ENCODE data around the gene WDR62.

DNA sequence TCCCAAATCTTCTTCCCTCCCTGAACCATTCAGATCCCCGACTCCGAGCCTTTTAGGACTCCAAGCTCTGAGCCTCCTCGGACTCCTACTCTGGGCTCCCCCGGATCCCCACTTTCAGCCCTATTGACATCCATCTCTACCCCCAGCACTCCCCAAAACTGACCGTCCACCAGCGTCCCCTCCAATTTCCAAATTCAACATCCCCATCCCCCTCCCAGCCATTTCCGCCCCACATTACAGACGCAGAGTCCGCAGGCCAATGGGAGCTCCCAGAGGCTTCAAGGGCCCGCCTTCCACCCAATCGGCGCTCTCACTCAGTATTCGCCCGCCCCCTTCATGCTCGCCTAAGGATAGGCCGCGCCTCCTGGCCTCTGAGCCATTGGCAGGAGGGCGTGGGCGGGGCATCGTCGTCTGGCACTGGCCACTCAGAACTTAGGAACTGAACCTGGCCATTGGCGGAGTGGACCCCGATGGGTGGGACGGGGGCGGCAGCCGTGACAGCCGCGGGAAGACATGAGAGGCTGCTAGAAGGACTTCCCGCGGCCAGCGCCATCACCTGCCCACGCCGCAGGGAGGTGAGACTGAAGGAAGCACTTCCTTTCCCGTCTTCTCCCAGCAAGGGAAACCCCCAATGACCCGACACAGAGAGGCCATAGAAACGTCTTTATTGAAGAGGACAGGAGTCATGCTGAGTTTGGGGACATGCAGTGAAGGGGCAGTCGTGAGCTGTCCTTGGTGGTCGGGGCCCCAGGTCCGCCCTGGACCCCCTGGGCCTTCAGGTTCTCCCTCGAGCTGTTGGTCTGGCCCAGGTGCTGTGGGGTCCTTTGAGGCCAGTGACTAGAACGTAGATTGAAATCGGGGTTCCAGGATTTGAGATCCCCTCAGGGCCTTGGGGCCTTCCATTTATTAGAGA is 40.4 kb upstream of the WDR62 start, which contains the start of gene ALKBH6:
- TF ChIP-seq, protein P1, sequence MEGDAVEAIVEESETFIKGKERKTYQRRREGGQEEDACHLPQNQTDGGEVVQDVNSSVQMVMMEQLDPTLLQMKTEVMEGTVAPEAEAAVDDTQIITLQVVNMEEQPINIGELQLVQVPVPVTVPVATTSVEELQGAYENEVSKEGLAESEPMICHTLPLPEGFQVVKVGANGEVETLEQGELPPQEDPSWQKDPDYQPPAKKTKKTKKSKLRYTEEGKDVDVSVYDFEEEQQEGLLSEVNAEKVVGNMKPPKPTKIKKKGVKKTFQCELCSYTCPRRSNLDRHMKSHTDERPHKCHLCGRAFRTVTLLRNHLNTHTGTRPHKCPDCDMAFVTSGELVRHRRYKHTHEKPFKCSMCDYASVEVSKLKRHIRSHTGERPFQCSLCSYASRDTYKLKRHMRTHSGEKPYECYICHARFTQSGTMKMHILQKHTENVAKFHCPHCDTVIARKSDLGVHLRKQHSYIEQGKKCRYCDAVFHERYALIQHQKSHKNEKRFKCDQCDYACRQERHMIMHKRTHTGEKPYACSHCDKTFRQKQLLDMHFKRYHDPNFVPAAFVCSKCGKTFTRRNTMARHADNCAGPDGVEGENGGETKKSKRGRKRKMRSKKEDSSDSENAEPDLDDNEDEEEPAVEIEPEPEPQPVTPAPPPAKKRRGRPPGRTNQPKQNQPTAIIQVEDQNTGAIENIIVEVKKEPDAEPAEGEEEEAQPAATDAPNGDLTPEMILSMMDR (IDR thresholded peaks at IDR 0.05) = no peak
- TF ChIP-seq EP300 (IDR thresholded peaks at IDR 0.05) = no peak
- peak; percentile 27 for TF ChIP-seq POLR2A (IDR thresholded peaks at IDR 0.05)

Measured in ovary (tissue), 3 donors.